CD8-positive, alpha-beta memory T cell (primary cell): Measurements from ENCODE around the gene FHIP2A. TPM values are rescaled to one million over a fixed set of nuclear protein-coding genes. Genes with fewer than 3 reads are reported as not detected.

Source experiments
- CTCF ChIA-PET: fragments of 350-600 bp; sonication (Branson Sonifier 250); formaldehyde crosslinking; loops from one replicate; lab custom pipeline; 2021; ENCODE audit warnings: antibody characterized with exemption; lab: Charles Lee
- POLR2A ChIA-PET: fragments of 350-600 bp; sonication (Branson Sonifier 250); formaldehyde crosslinking; loops from one replicate; lab custom pipeline; 2021; ENCODE audit warnings: antibody characterized with exemption; lab: Charles Lee
- DNase-seq, 5 donors: peaks; one replicate each; pipeline versions ENCODE4 v3.0.0 to v3.0.0-alpha.2; 2020 to 2022; ENCODE audit warnings: mixed read lengths in 1 of 5
- H3K27ac ChIP-seq: one replicate; pipeline ENCODE4 v1.7.0; 2013; ENCODE audit warnings: low read depth, mild to moderate bottlenecking, low read length, moderate library complexity
- H3K27me3 ChIP-seq: 2 replicates; pipeline ENCODE4 v1.7.0; 2013; ENCODE audit warnings: low read length, mild to moderate bottlenecking; ENCODE audit not compliant: insufficient read depth, poor library complexity, severe bottlenecking
- H3K36me3 ChIP-seq: 2 replicates; pipeline ENCODE4 v1.7.0; 2013; ENCODE audit warnings: mild to moderate bottlenecking, low read length, moderate library complexity; ENCODE audit not compliant: insufficient read depth
- H3K4me1 ChIP-seq: 2 replicates; pipeline ENCODE4 v1.7.0; 2013; ENCODE audit warnings: mild to moderate bottlenecking, low read length, moderate library complexity; ENCODE audit not compliant: insufficient read depth
- H3K4me3 ChIP-seq: 2 replicates; pipeline ENCODE4 v1.7.0; 2013; ENCODE audit warnings: mild to moderate bottlenecking, low read length
- H3K9me3 ChIP-seq: 2 replicates; pipeline ENCODE4 v1.7.0; 2013; ENCODE audit warnings: mild to moderate bottlenecking, low read length
- H3K27ac Mint-ChIP-seq, 8 donors: one replicate each; pipeline ENCODE4 v1.8.0; 2020 to 2021; ENCODE audit warnings: mixed read lengths in 8 of 8, mild to moderate bottlenecking in 6 of 8, inconsistent platforms in 3 of 8, moderate library complexity in 3 of 8
- H3K27me3 Mint-ChIP-seq, 2 donors: one replicate each; pipeline ENCODE4 v1.8.0; 2020 to 2021; ENCODE audit warnings: mixed read lengths in 2 of 2, mild to moderate bottlenecking in 1 of 2, moderate library complexity in 1 of 2
- H3K36me3 Mint-ChIP-seq, 3 donors: one replicate each; pipeline ENCODE4 v1.8.0; 2020 to 2021; ENCODE audit warnings: mixed read lengths in 3 of 3, inconsistent platforms in 1 of 3, mild to moderate bottlenecking in 1 of 3
- H3K4me1 Mint-ChIP-seq, 3 donors: one replicate each; pipeline ENCODE4 v1.8.0; 2020 to 2021; ENCODE audit warnings: mixed read lengths in 3 of 3, inconsistent platforms in 1 of 3, mild to moderate bottlenecking in 1 of 3
- H3K4me3 Mint-ChIP-seq, 7 donors: one replicate each; pipeline ENCODE4 v1.8.0; 2020 to 2021; ENCODE audit warnings: mixed read lengths in 7 of 7, mild to moderate bottlenecking in 6 of 7, moderate library complexity in 4 of 7, inconsistent platforms in 2 of 7
- H3K9me3 Mint-ChIP-seq, 5 donors: one replicate each; pipeline ENCODE4 v1.8.0; 2020 to 2022; ENCODE audit warnings: mixed read lengths in 5 of 5, mild to moderate bottlenecking in 3 of 5, moderate library complexity in 2 of 5, inconsistent platforms in 1 of 5
- polyA plus RNA-seq: library from polyadenylated mRNA; unstranded; fragments of 300-500 nt; fragmentation: Illumina TruSeq; gene quantifications from one replicate; pipeline ENCODE4 v1.2.3, GENCODE V29; 2021
- total RNA-seq, 2 experiments: library from RNA; stranded (reverse); gene quantifications; one replicate each; pipeline ENCODE4 v1.2.3, GENCODE V29; 2021

The FHIP2A gene
- total and polyA plus RNA-seq, 3 experiments from 2014 or later: 11.6 to 23.2 (median 20.0) TPM

- ChIA-PET CTCF (no interaction called here), POLR2A (no interaction called here)
- H3K27me3 Mint-ChIP-seq: no peaks in the 10 kb centered on the region
Measured at GRCh38 chr10:114862456-114862855, 40.9 kb downstream of the FHIP2A start.

GRCh38 chr10:114867365-114867764 is 45.8 kb downstream of the FHIP2A start:
- ChIA-PET POLR2A (no interaction called here), CTCF (no interaction called here)
- H3K4me3 Mint-ChIP-seq: no peak overlapping the region
- H3K9me3 ChIP-seq: no peaks in the 10 kb centered on the region
- no peak overlapping the region for H3K4me3 ChIP-seq
- no peak overlapping the region for H3K27ac Mint-ChIP-seq
- H3K36me3 Mint-ChIP-seq: peaks cover 14 to 29% (median 14%) of the 10 kb centered on the region in 3 donors
- H3K36me3 ChIP-seq: no peaks in the 10 kb centered on the region
- H3K9me3 Mint-ChIP-seq: no peaks in the 10 kb centered on the region
- no peak overlapping the region for H3K27ac ChIP-seq
- peaks cover 3 to 5% of the 10 kb centered on the region in 2 donors for H3K27me3 Mint-ChIP-seq
- DNase-seq: no peak
- H3K4me1 ChIP-seq: no peaks in the 10 kb centered on the region
- no peaks in the 10 kb centered on the region for H3K27me3 ChIP-seq
- no peaks in the 10 kb centered on the region for H3K4me1 Mint-ChIP-seq

More at GRCh38 chr10:114862456-114862855, 40.9 kb downstream of the FHIP2A start:
- Histone ChIP-seq H3K36me3 (peaks cover 16% of the 10 kb centered on the region), H3K4me1 (no peaks in the 10 kb centered on the region), H3K9me3 (no peaks in the 10 kb centered on the region), H3K27ac (no peak overlapping the region), H3K4me3 (no peak overlapping the region), H3K27me3 (no peaks in the 10 kb centered on the region)
- Mint-ChIP-seq H3K4me3 (no peak overlapping the region), H3K36me3 (peaks cover 14 to 69% (median 28%) of the 10 kb centered on the region in 3 donors), H3K4me1 (peaks cover 0 to 4% (median 4%) of the 10 kb centered on the region in 3 donors), H3K27ac (no peak overlapping the region), H3K9me3 (no peaks in the 10 kb centered on the region)
- no peak for DNase-seq

GRCh38 chr10:114868870-114869519 is 47.4 kb downstream of the FHIP2A start:
- Mint-ChIP-seq H3K4me1 (no peaks in the 10 kb centered on the region), H3K27me3 (peaks cover 13 to 21% of the 10 kb centered on the region in 2 donors), H3K9me3 (peaks cover 0 to 2% (median 0%) of the 10 kb centered on the region in 5 donors), H3K36me3 (peaks cover 6 to 18% (median 14%) of the 10 kb centered on the region in 3 donors), H3K27ac (no peak overlapping the region), H3K4me3 (no peak overlapping the region)
- Histone ChIP-seq H3K4me3 (no peak overlapping the region), H3K9me3 (no peaks in the 10 kb centered on the region), H3K27me3 (no peaks in the 10 kb centered on the region), H3K4me1 (no peaks in the 10 kb centered on the region), H3K27ac (no peak overlapping the region), H3K36me3 (no peaks in the 10 kb centered on the region)
- DNase-seq: no peak
- POLR2A ChIA-PET: no interaction called here
- CTCF ChIA-PET: no interaction called here

DNA sequence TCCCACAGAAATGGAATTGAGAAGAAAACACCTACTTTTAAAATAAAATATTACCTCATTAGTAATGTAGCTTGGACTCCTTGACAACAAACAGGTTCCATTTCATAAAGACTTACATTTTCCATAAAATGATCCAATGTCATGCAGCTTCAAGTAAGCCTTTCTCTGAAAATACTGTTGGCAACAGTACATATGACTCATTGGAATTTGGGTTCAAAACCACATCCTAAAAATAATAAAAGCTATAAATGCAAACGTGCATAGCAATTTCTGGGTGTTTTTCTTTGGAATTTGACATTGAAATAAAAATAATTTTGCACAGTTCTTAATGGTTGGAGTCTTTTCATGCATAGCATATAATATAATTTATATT is 47.9 kb downstream of the FHIP2A start:
- no peak overlapping the region for H3K27ac ChIP-seq
- no peaks in the 10 kb centered on the region for H3K27me3 ChIP-seq
- Mint-ChIP-seq H3K9me3 (peaks cover 0 to 2% (median 0%) of the 10 kb centered on the region in 5 donors), H3K27ac (no peak overlapping the region), H3K36me3 (peaks cover 2 to 13% (median 10%) of the 10 kb centered on the region in 3 donors), H3K27me3 (peaks cover 14 to 24% of the 10 kb centered on the region in 2 donors), H3K4me1 (no peaks in the 10 kb centered on the region), H3K4me3 (no peak overlapping the region)
- no peak for DNase-seq
- H3K4me1 ChIP-seq: no peaks in the 10 kb centered on the region
- no peaks in the 10 kb centered on the region for H3K9me3 ChIP-seq
- H3K36me3 ChIP-seq: no peaks in the 10 kb centered on the region
- ChIA-PET POLR2A (no interaction called here), CTCF (no interaction called here)
- no peak overlapping the region for H3K4me3 ChIP-seq

- POLR2A ChIA-PET: no interaction called here
Measured at GRCh38 chr10:114870486-114870885, 48.9 kb downstream of the FHIP2A start.

DNA sequence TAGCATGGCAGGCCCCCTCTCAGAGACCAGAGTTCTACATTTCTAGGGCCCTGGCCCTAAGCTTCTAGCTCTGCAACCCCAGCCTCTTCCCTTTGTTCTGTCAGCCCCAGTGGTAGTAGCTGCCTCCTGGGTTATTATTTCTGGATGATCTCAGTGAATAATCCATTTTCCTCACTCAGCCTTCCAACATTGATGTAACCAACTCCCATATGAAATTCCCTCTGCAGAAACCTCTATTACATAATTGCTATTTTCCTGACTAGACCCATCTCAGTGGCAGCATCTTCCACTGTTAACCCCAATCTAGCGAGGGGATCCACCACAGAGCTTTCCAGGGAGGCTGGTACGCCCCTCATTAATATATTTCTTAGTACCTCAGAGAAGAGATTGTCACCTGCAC is 49.8 kb downstream of the FHIP2A start:
- Mint-ChIP-seq H3K4me3 (no peak overlapping the region), H3K27ac (peak overlapping the region in 1 of 8 donors; percentile 1), H3K9me3 (peaks cover 0 to 2% (median 0%) of the 10 kb centered on the region in 5 donors), H3K36me3 (peaks cover 0 to 2% (median 0%) of the 10 kb centered on the region in 3 donors), H3K27me3 (peaks cover 25 to 40% of the 10 kb centered on the region in 2 donors), H3K4me1 (peaks cover 0 to 4% (median 3%) of the 10 kb centered on the region in 3 donors)
- no peak for DNase-seq
- no peaks in the 10 kb centered on the region for H3K27me3 ChIP-seq
- H3K36me3 ChIP-seq: no peaks in the 10 kb centered on the region
- no peak overlapping the region for H3K4me3 ChIP-seq
- no peaks in the 10 kb centered on the region for H3K9me3 ChIP-seq
- no peak overlapping the region for H3K27ac ChIP-seq
- POLR2A ChIA-PET: no interaction called here
- CTCF ChIA-PET: no interaction called here
- no peaks in the 10 kb centered on the region for H3K4me1 ChIP-seq

More at GRCh38 chr10:114870486-114870885, 48.9 kb downstream of the FHIP2A start:
- CTCF ChIA-PET: no interaction called here
- Histone ChIP-seq H3K27me3 (no peaks in the 10 kb centered on the region), H3K36me3 (no peaks in the 10 kb centered on the region), H3K4me1 (no peaks in the 10 kb centered on the region), H3K4me3 (no peak overlapping the region), H3K27ac (no peak overlapping the region), H3K9me3 (no peaks in the 10 kb centered on the region)
- H3K4me1 Mint-ChIP-seq: peaks cover 0 to 4% (median 3%) of the 10 kb centered on the region in 3 donors
- H3K4me3 Mint-ChIP-seq: no peak overlapping the region
- peaks cover 0 to 9% (median 6%) of the 10 kb centered on the region in 3 donors for H3K36me3 Mint-ChIP-seq
- peaks cover 20 to 31% of the 10 kb centered on the region in 2 donors for H3K27me3 Mint-ChIP-seq
- H3K9me3 Mint-ChIP-seq: peaks cover 0 to 2% (median 0%) of the 10 kb centered on the region in 5 donors
- no peak for DNase-seq
- no peak overlapping the region for H3K27ac Mint-ChIP-seq

Other genes with a start within 250 kb of the FHIP2A start
- gene ABLIM1, start 163.5 kb upstream of the FHIP2A start, total RNA-seq: 10 to 100 TPM; 45.8 to 48.3 TPM
- gene ABLIM1, start 163.5 kb upstream of the FHIP2A start, polyA plus RNA-seq: 123 TPM
- gene TRUB1, start 116.4 kb downstream of the FHIP2A start, total RNA-seq: 10 to 100 TPM; 15.7 to 20.0 TPM
- 10.2 TPM for gene TRUB1, start 116.4 kb downstream of the FHIP2A start, polyA plus RNA-seq